ENCODE results near the gene PRKAR2B.

Gene PRKAR2B

DNA sequence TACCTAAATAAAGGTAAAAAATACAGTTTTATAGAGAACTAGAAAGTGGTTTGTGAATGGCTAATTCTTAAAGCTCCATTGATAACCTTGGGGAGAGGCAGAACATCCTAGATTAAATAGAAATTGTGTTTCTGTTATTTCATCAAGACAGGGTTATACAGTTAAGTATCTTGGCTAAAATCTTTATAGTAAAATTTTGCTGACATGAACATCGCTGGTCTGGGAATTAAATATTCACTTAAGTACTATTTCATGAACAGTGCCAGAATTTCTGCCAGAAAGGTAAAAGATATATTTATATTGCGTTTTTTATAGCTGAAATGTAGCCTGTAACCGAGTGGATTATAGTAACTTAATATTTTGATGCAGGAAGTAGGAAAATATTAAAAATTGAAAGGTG lies 70.6 kb downstream of the PRKAR2B start:
- TF ChIP-seq POLR2AphosphoS5 (IDR thresholded peaks at IDR 0.05; ENCODE audit: low read depth, low read length) (no peak), REST (IDR thresholded peaks at IDR 0.05; ENCODE audit: insufficient read depth in 1 of 2, low read depth in 2 of 2, low read length in 2 of 2) (no peak), TAF1 (IDR thresholded peaks at IDR 0.05; ENCODE audit: borderline replicate concordance, insufficient read depth, low read length) (no peak), FOXP2 (optimal IDR thresholded peaks at IDR 0.05; ENCODE audit: borderline replicate concordance, extremely low read depth, extremely low read length, insufficient read depth) (no peak), SIN3A (IDR thresholded peaks at IDR 0.05; ENCODE audit: borderline replicate concordance, insufficient read depth, low read length) (no peak)

DNA sequence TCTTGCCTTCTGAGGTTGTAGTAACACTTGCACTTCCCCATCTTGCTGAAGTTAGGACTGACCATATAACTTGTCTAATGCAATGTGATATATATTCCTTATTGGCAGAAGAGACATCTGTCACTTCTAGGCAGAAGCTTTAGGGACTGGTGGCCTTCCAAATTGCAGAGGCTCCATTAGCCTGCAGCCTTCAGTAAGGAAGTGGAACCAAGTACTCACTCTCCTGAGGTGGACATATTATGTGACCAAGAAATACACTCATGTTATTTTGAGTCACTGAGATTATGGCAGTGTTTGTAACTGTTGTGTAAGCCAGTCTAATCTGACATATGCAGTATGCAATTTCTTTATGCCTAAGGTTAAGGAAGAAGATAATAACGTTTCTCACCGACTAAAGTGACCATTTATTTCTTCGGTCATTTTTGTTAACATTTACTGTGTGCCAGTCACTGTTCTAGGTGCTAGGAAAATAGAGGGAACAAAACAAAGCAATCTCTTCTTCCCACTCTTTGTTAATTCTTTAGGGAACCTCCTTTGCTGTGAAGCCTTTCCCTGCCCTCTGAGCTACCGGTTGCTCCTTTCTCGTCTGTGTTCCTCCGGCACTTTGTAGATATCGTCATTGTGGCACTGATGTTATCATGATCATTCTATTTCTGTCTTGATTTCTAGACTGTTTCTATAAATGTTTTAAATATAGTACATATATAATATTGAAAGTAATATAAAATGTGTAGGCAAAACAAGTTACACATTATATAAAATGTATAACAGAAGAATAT lies 71.4 kb downstream of the PRKAR2B start:
- TF ChIP-seq TAF1 (IDR thresholded peaks at IDR 0.05; ENCODE audit: borderline replicate concordance, insufficient read depth, low read length) = no peak
- no peak for TF ChIP-seq REST (IDR thresholded peaks at IDR 0.05; ENCODE audit: insufficient read depth in 1 of 2, low read depth in 2 of 2, low read length in 2 of 2)
- TF ChIP-seq SIN3A (IDR thresholded peaks at IDR 0.05; ENCODE audit: borderline replicate concordance, insufficient read depth, low read length) = no peak
- TF ChIP-seq POLR2AphosphoS5 (IDR thresholded peaks at IDR 0.05; ENCODE audit: low read depth, low read length) = no peak
- TF ChIP-seq FOXP2 (optimal IDR thresholded peaks at IDR 0.05; ENCODE audit: borderline replicate concordance, extremely low read depth, extremely low read length, insufficient read depth) = no peak

GRCh38 chr7:107118109-107118900 lies 73.8 kb downstream of the PRKAR2B start:
- TF ChIP-seq FOXP2 (optimal IDR thresholded peaks at IDR 0.05; ENCODE audit: borderline replicate concordance, extremely low read depth, extremely low read length, insufficient read depth) = no peak
- no peak for TF ChIP-seq SIN3A (IDR thresholded peaks at IDR 0.05; ENCODE audit: borderline replicate concordance, insufficient read depth, low read length)
- TF ChIP-seq REST (IDR thresholded peaks at IDR 0.05; ENCODE audit: insufficient read depth in 1 of 2, low read depth in 2 of 2, low read length in 2 of 2) = no peak
- TF ChIP-seq POLR2AphosphoS5 (IDR thresholded peaks at IDR 0.05; ENCODE audit: low read depth, low read length) = no peak

- no peak for TF ChIP-seq REST (IDR thresholded peaks at IDR 0.05; ENCODE audit: insufficient read depth in 1 of 2, low read depth in 2 of 2, low read length in 2 of 2)
- no peak for TF ChIP-seq FOXP2 (optimal IDR thresholded peaks at IDR 0.05; ENCODE audit: borderline replicate concordance, extremely low read depth, extremely low read length, insufficient read depth)
- no peak for TF ChIP-seq SIN3A (IDR thresholded peaks at IDR 0.05; ENCODE audit: borderline replicate concordance, insufficient read depth, low read length)
- no peak for TF ChIP-seq TAF1 (IDR thresholded peaks at IDR 0.05; ENCODE audit: borderline replicate concordance, insufficient read depth, low read length)
- no peak for TF ChIP-seq POLR2AphosphoS5 (IDR thresholded peaks at IDR 0.05; ENCODE audit: low read depth, low read length)
Measured at GRCh38 chr7:107119376-107120105, 75.0 kb downstream of the PRKAR2B start.

All from PFSK-1 (cell line).